Loucy (cell line): Measurements from ENCODE around the gene CDCA4.

ENCODE experiments used
- H2AFZ ChIP-seq: fragments of 200-600 bp; sonication (generic); 2 replicates; pipeline ENCODE4 v1.6.0; 2016; ENCODE audit warnings: antibody characterized with exemption, mild to moderate bottlenecking, low read length, moderate library complexity
- H3F3A ChIP-seq: fragments of 200-600 bp; 2 replicates; pipeline ENCODE4 v1.6.0; 2016; ENCODE audit warnings: antibody characterized with exemption, low read depth, mild to moderate bottlenecking
- H3K27me3 ChIP-seq: fragments of 200-600 bp; sonication (generic); 2 replicates; pipeline ENCODE4 v1.6.1; 2014; ENCODE audit warnings: low read length, mild to moderate bottlenecking; ENCODE audit not compliant: insufficient read depth, poor library complexity, severe bottlenecking
- H3K36me3 ChIP-seq: fragments of 200-600 bp; sonication (generic); 2 replicates; pipeline ENCODE4 v1.6.1; 2016; ENCODE audit warnings: low read length; ENCODE audit not compliant: insufficient read depth
- H3K4me1 ChIP-seq: fragments of 200-600 bp; sonication (generic); 2 replicates; pipeline ENCODE4 v1.5.1; 2014; ENCODE audit warnings: low read length, mild to moderate bottlenecking; ENCODE audit not compliant: insufficient read depth, poor library complexity, severe bottlenecking
- H3K4me2 ChIP-seq: fragments of 200-600 bp; sonication (generic); 2 replicates; pipeline ENCODE4 v1.6.0; 2014; ENCODE audit warnings: antibody characterized with exemption, low read length, low read depth, mild to moderate bottlenecking; ENCODE audit not compliant: poor library complexity, severe bottlenecking
- H3K4me3 ChIP-seq: fragments of 200-600 bp; sonication (generic); 2 replicates; pipeline ENCODE4 v1.5.1; 2014; ENCODE audit warnings: low read length, mild to moderate bottlenecking, mixed read lengths; ENCODE audit not compliant: poor library complexity, severe bottlenecking
- H3K79me2 ChIP-seq: fragments of 200-600 bp; sonication (generic); 2 replicates; pipeline ENCODE4 v1.6.1; 2014; ENCODE audit warnings: low read length; ENCODE audit not compliant: insufficient read depth
- H3K9ac ChIP-seq: fragments of 200-600 bp; sonication (generic); 2 replicates; pipeline ENCODE4 v1.6.0; 2014; ENCODE audit warnings: mild to moderate bottlenecking, low read depth, low read length, moderate library complexity; ENCODE audit not compliant: poor library complexity, severe bottlenecking
- H3K9me2 ChIP-seq: fragments of 200-600 bp; sonication (generic); replicated peaks from 2 replicates; pipeline ENCODE4 v1.6.1; 2016; ENCODE audit warnings: low read depth, low read length, mixed read lengths
- H3K9me3 ChIP-seq: fragments of 200-600 bp; sonication (generic); 2 replicates; pipeline ENCODE4 v1.6.1; 2014; ENCODE audit warnings: mild to moderate bottlenecking, antibody characterized with exemption, low read length, low read depth; ENCODE audit not compliant: insufficient read depth
- H4K20me1 ChIP-seq: fragments of 200-600 bp; sonication (generic); 2 replicates; pipeline ENCODE4 v1.6.0; 2014; ENCODE audit warnings: antibody characterized with exemption, low read length, mild to moderate bottlenecking; ENCODE audit not compliant: insufficient read depth, poor library complexity, severe bottlenecking
- EZH2phosphoT487 ChIP-seq: fragments of 200-600 bp; IDR thresholded peaks from 2 replicates; pipeline ENCODE4 v1.6.1; 2018; ENCODE audit warnings: antibody characterized with exemption, mild to moderate bottlenecking, moderate library complexity, borderline replicate concordance
- TF ChIP-seq, protein P1 (sequence below): fragments of 200-600 bp; sonication (generic); conservative IDR thresholded peaks from 2 replicates; pipeline ENCODE4 v1.5.1; 2014; ENCODE audit warnings: mild to moderate bottlenecking, antibody characterized with exemption, low read length

The CDCA4 gene

DNA sequence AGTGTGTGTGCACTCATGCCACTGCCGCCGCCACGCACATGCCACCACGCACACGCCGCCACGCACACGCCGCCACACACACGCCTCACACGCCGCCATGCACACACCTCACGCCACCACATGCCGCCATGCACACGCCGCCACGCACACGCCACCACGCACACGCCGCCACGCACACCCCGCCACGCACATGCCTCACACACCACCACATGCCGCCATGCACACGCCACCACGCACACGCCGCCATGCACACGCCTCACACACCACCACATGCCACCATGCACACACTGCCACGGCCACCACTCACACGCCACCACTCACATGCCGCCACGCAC is 29.0 kb downstream of the CDCA4 start:
- Histone ChIP-seq H3K4me3 (no peak overlapping the region), H3K9me2 (no peaks in the 10 kb centered on the region), H3K36me3 (no peaks in the 10 kb centered on the region), H2AFZ (no peak overlapping the region), H3K9me3 (no peaks in the 10 kb centered on the region), H3K27me3 (no peaks in the 10 kb centered on the region), H3K79me2 (no peaks in the 10 kb centered on the region), H3F3A (no peaks in the 10 kb centered on the region), H3K4me1 (no peaks in the 10 kb centered on the region), H3K4me2 (no peak overlapping the region), H4K20me1 (no peaks in the 10 kb centered on the region), H3K9ac (no peak overlapping the region)
- no peak for TF ChIP-seq EZH2phosphoT487
- TF ChIP-seq, protein P1, sequence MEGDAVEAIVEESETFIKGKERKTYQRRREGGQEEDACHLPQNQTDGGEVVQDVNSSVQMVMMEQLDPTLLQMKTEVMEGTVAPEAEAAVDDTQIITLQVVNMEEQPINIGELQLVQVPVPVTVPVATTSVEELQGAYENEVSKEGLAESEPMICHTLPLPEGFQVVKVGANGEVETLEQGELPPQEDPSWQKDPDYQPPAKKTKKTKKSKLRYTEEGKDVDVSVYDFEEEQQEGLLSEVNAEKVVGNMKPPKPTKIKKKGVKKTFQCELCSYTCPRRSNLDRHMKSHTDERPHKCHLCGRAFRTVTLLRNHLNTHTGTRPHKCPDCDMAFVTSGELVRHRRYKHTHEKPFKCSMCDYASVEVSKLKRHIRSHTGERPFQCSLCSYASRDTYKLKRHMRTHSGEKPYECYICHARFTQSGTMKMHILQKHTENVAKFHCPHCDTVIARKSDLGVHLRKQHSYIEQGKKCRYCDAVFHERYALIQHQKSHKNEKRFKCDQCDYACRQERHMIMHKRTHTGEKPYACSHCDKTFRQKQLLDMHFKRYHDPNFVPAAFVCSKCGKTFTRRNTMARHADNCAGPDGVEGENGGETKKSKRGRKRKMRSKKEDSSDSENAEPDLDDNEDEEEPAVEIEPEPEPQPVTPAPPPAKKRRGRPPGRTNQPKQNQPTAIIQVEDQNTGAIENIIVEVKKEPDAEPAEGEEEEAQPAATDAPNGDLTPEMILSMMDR = no peak

DNA sequence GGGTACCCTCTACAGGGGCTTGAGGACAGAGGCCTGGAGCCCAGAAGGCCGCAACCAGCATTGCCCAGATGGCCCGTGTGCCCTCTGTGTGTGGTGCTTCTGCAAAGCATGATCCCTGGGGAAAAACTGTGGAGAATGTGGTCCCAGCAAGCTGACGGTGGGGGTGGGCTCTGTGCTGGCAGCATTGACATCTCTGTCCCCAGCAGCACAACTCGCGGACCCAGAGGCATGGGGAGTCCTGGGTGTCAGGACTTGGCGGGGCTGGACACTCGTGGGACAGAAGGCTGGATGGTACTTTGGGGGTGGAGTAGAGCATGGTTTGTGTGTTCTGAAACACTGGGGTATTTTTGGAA is 31.0 kb downstream of the CDCA4 start:
- Histone ChIP-seq H3F3A (no peaks in the 10 kb centered on the region), H3K4me3 (no peak overlapping the region), H3K4me2 (no peak overlapping the region), H3K9ac (no peak overlapping the region), H3K36me3 (no peaks in the 10 kb centered on the region), H2AFZ (no peak overlapping the region), H3K9me3 (no peaks in the 10 kb centered on the region), H3K79me2 (no peaks in the 10 kb centered on the region), H3K27me3 (no peaks in the 10 kb centered on the region), H4K20me1 (no peaks in the 10 kb centered on the region), H3K9me2 (no peaks in the 10 kb centered on the region), H3K4me1 (no peaks in the 10 kb centered on the region)
- TF ChIP-seq EZH2phosphoT487 = no peak
- TF ChIP-seq, protein P1 = no peak

DNA sequence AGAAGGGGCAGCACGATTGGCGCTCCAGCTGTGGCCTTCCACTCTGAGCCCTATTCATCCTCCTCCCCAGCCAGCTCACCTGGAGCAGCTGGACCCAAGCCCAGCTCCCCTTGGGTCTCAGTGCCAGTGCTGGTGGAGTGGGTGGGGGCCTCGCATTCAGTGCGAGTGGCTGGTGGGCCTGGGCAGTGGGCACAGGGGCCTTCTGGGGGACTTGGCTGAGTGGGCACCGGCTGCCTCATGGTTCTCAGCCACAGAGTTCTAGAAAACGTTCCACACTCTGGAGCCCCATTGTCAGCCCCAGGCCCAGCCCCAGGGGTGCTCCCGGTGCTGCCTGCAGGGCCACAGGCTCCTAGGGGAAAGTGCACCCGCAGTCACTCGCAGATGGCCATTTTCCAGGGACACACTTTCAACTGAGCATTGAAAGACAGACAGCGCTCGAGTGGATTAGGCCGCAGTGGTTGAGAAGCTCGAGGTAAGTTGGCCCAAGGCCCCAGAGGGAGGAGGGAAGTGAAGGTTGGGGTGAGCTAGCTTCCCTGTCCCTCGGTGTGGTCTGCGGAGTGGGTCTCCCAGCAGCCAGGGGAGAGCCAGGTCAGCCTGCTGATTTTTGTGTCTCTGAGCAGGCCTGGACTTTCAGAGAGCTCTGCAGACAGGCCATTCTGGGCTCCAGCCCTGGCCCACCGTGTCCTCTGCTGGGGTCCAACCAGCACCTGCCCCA is 31.5 kb downstream of the CDCA4 start:
- Histone ChIP-seq H3K9ac (no peak overlapping the region), H3K27me3 (no peaks in the 10 kb centered on the region)

More for the DNA sequence above, 31.5 kb downstream of the CDCA4 start:
- H2AFZ ChIP-seq = no peak overlapping the region
- no peaks in the 10 kb centered on the region for H3K9me3 ChIP-seq
- no peaks in the 10 kb centered on the region for H3F3A ChIP-seq
- H3K9me2 ChIP-seq = no peaks in the 10 kb centered on the region
- no peak overlapping the region for H3K4me3 ChIP-seq
- no peaks in the 10 kb centered on the region for H4K20me1 ChIP-seq
- no peak overlapping the region for H3K4me2 ChIP-seq
- no peak for TF ChIP-seq EZH2phosphoT487
- TF ChIP-seq, protein P1 = no peak
- H3K4me1 ChIP-seq = no peaks in the 10 kb centered on the region
- no peaks in the 10 kb centered on the region for H3K36me3 ChIP-seq
- H3K79me2 ChIP-seq = no peaks in the 10 kb centered on the region
